Right lobe of liver (tissue), 6 donors: ENCODE data around the gene RTKN2. TPM values are rescaled to one million over a fixed set of nuclear protein-coding genes. Genes with fewer than 3 reads are reported as not detected.

ENCODE experiments used
- ATAC-seq, 4 donors: fragments of 200-7000 bp; cut with Tn5 transposase; one replicate each; pipeline ENCODE4 v1.9.1; 2020; ENCODE audit warnings: mild to moderate bottlenecking in 4 of 4, moderate library complexity in 4 of 4
- DNase-seq, 3 donors: peaks; one replicate each; pipeline ENCODE4 v3.0.0-alpha.2; 2020
- H3K27ac ChIP-seq, 3 donors: fragments of 200-600 bp; one replicate each; pipeline ENCODE4 v1.8.0; 2022
- H3K27me3 ChIP-seq, 2 donors: fragments of 200-600 bp; one replicate each; pipeline ENCODE4 v1.8.0; 2022
- H3K36me3 ChIP-seq, 4 donors: fragments of 200-600 bp; sonication (generic) in 1 of 4; one replicate each; pipeline versions ENCODE4 v1.5.1 to v1.8.0; 2017 to 2022; ENCODE audit warnings: control low read depth in 1 of 4
- H3K4me1 ChIP-seq, 4 donors: fragments of 200-600 bp; sonication (generic) in 1 of 4; one replicate each; pipeline versions ENCODE4 v1.5.1 to v1.8.0; 2017 to 2022; ENCODE audit warnings: control low read depth in 1 of 4
- H3K4me3 ChIP-seq, 3 donors: fragments of 200-600 bp; one replicate each; pipeline ENCODE4 v1.8.0; 2022
- H3K9me3 ChIP-seq, 4 donors: fragments of 200-600 bp; sonication (generic) in 1 of 4; one replicate each; pipeline versions ENCODE4 v1.5.1 to v1.8.0; 2017 to 2022; ENCODE audit warnings: control low read depth in 1 of 4
- CTCF ChIP-seq, 4 donors: fragments of 200-600 bp in 3 of 4; fragments of 450-650 bp in 1 of 4; IDR thresholded peaks; one replicate each; pipeline versions ENCODE4 v1.5.1 to v1.8.0; 2016 to 2022; ENCODE audit warnings: antibody characterized with exemption in 4 of 4, mild to moderate bottlenecking in 2 of 4
- POLR2A ChIP-seq: fragments of 450-650 bp; IDR thresholded peaks from one replicate; pipeline ENCODE4 v1.6.1; 2017; ENCODE audit warnings: antibody characterized with exemption, mild to moderate bottlenecking
- WGBS: methylation state at CpG from one replicate; pipeline ENCODE4 v1.1.6; 2018; ENCODE audit warnings: low coverage, low lambda C conversion rate; ENCODE audit not compliant: insufficient coverage; ENCODE audit errors: missing lambda C conversion rate; 5-methylcytosine and 5-hydroxymethylcytosine counted together
- intact Hi-C, 2 donors: fragments of 100-400 bp; cut with DNase I; formaldehyde crosslinking; loops; one replicate each; pipeline versions ENCODE4 v1.11.2 to v1.14.1; 2022
- total RNA-seq, 6 experiments: library from RNA; depleted of rRNA in 2 of 6; stranded (reverse); fragments of >200 nt in 2 of 6; fragmentation: NEBNext Ultra II Directional in 3 of 6; extraction: Animal tissue kit (Norgen Biotek cat#: 25700) in 3 of 6; gene quantifications; one replicate each; pipeline versions ENCODE4 v1.1.0 to v1.2.4, GENCODE V29; 2016 to 2023
- donor health status: DM: no; HTN: yes; CAD: no.
- donor health status: DM: no; HTN: no; CAD: no.
- donor health status: DM: no; HTN: no; CAD: no.
- donor health status: DM: no; HTN: yes; CAD: no.
- donor health status: DM: no; HTN: yes; CAD: no.

Gene RTKN2
- total RNA-seq, 6 experiments from 2014 or later = 0.06 to 0.12 TPM; not detected in 4

DNA sequence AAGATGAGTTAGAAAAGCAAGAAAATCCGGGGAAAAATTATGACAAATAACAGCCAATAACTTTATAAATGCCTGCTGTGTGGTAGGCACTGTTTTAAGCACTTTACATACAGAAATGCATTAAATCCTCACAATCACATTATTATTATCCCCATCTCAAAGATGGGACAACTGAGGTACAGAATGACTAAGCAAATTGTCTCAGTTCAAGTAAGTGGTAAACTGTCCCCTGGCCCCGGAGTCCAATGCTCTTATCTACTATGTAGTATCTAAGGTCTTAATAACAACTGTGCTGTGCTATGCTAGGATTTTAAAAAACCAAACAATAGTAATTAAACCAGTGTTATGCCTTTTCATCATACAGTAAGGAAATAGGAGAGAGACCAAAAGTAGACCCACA is 105.6 kb downstream of the RTKN2 start:
- ATAC-seq (no peak), DNase-seq (no peak)
- no peak for TF ChIP-seq CTCF (IDR thresholded peaks at IDR 0.05)
- no peak for TF ChIP-seq POLR2A
- H3K4me1 ChIP-seq = peaks cover 0 to 13% (median 0%) of the 10 kb centered on the region in 4 donors
- no peak overlapping the region for H3K27ac ChIP-seq
- no peaks in the 10 kb centered on the region for H3K36me3 ChIP-seq
- WGBS = 71% methylated on average over 2 of the region's 2 CpGs
- no peaks in the 10 kb centered on the region for H3K9me3 ChIP-seq
- no peak overlapping the region for H3K4me3 ChIP-seq
- intact Hi-C loops = no loop called here
- H3K27me3 ChIP-seq = no peaks in the 10 kb centered on the region

GRCh38 chr10:62162261-62162981 is 106.2 kb downstream of the RTKN2 start:
- no peak overlapping the region for H3K4me3 ChIP-seq
- intact Hi-C loops = no loop called here

GRCh38 chr10:62159351-62159750 is 109.3 kb downstream of the RTKN2 start:
- DNase-seq = no peak
- intact Hi-C loops = no loop called here
- WGBS = no CpG with 5 or more reads among the region's 3 CpGs

More at GRCh38 chr10:62162261-62162981, 106.2 kb downstream of the RTKN2 start:
- no peaks in the 10 kb centered on the region for H3K9me3 ChIP-seq
- DNase-seq (no peak), ATAC-seq (no peak)
- TF ChIP-seq CTCF (IDR thresholded peaks at IDR 0.05) (no peak), POLR2A (no peak)
- no peak overlapping the region for H3K27ac ChIP-seq
- H3K36me3 ChIP-seq = no peaks in the 10 kb centered on the region
- H3K27me3 ChIP-seq = no peaks in the 10 kb centered on the region
- WGBS = 80% methylated on average over 3 of the region's 4 CpGs
- H3K4me1 ChIP-seq = peaks cover 0 to 13% (median 0%) of the 10 kb centered on the region in 4 donors

GRCh38 chr10:62157601-62158000 is 111.0 kb downstream of the RTKN2 start:
- intact Hi-C loops = no loop called here
- Histone ChIP-seq H3K4me1 (no peaks in the 10 kb centered on the region), H3K27me3 (no peaks in the 10 kb centered on the region), H3K36me3 (no peaks in the 10 kb centered on the region), H3K9me3 (no peaks in the 10 kb centered on the region), H3K27ac (no peak overlapping the region), H3K4me3 (no peak overlapping the region)
- 77% methylated on average over 3 of the region's 3 CpGs for WGBS
- DNase-seq (no peak), ATAC-seq (no peak)
- no peak for TF ChIP-seq POLR2A
- TF ChIP-seq CTCF (IDR thresholded peaks at IDR 0.05) = no peak

More at GRCh38 chr10:62159351-62159750, 109.3 kb downstream of the RTKN2 start:
- H3K4me3 ChIP-seq = no peak overlapping the region
- TF ChIP-seq POLR2A (no peak), CTCF (IDR thresholded peaks at IDR 0.05) (no peak)
- no peak for ATAC-seq
- no peaks in the 10 kb centered on the region for H3K27me3 ChIP-seq
- no peaks in the 10 kb centered on the region for H3K36me3 ChIP-seq
- no peak overlapping the region for H3K27ac ChIP-seq
- no peaks in the 10 kb centered on the region for H3K9me3 ChIP-seq
- H3K4me1 ChIP-seq = no peaks in the 10 kb centered on the region
